Gastrocnemius medialis (tissue), 4 donors: ENCODE results near the gene TSHZ1. TPM values are rescaled to one million over a fixed set of nuclear protein-coding genes. Genes with fewer than 3 reads are reported as not detected.

Source experiments
- ATAC-seq, 2 donors: fragments of 150-250 bp; one replicate each; pipeline ENCODE4 v1.9.1; 2016
- DNase-seq, 2 donors: peaks; one replicate each; pipeline ENCODE4 v3.0.0-alpha.2; 2019
- H3K27ac ChIP-seq, 4 donors: fragments of 200-600 bp; sonication (generic); 1 replicate in 1 of 4; 2 replicates in 3 of 4; pipeline ENCODE4 v1.5.1; 2016 to 2018; ENCODE audit warnings: mild to moderate bottlenecking in 2 of 4, moderate library complexity in 1 of 4
- H3K27me3 ChIP-seq, 3 donors: fragments of 200-600 bp; sonication (generic) in 2 of 3; 1 replicate in 1 of 3; 2 replicates in 2 of 3; pipeline versions ENCODE4 v1.5.1 to v1.6.0; 2016 to 2019; ENCODE audit warnings: mild to moderate bottlenecking in 1 of 3, moderate library complexity in 1 of 3
- H3K36me3 ChIP-seq, 2 donors: fragments of 200-600 bp; sonication (generic) in 1 of 2; one replicate each; pipeline ENCODE4 v1.5.1; 2017 to 2018
- H3K4me1 ChIP-seq, 2 donors: fragments of 200-600 bp; sonication (generic) in 1 of 2; one replicate each; pipeline ENCODE4 v1.5.1; 2016 to 2017; ENCODE audit warnings: mild to moderate bottlenecking in 2 of 2
- H3K4me3 ChIP-seq, 4 donors: fragments of 200-600 bp; sonication (generic) in 3 of 4; 1 replicate in 1 of 4; 2 replicates in 3 of 4; pipeline ENCODE4 v1.5.1; 2016 to 2019; ENCODE audit warnings: mild to moderate bottlenecking in 2 of 4
- H3K9me3 ChIP-seq, 3 donors: fragments of 200-600 bp; sonication (generic) in 2 of 3; 1 replicate in 1 of 3; 2 replicates in 2 of 3; pipeline ENCODE4 v1.5.1; 2016 to 2019
- CTCF ChIP-seq, 5 experiments: fragments of 450-650 bp in 3 of 5; fragments of 200-600 bp in 2 of 5; sonication (generic) in 2 of 5; IDR thresholded peaks in 4 of 5; conservative IDR thresholded peaks in 1 of 5; 1 replicate in 4 of 5; 2 replicates in 1 of 5; pipeline ENCODE4 v1.5.1; 2016 to 2019; ENCODE audit warnings: antibody characterized with exemption in 5 of 5, mild to moderate bottlenecking in 3 of 5, moderate library complexity in 3 of 5
- POLR2A ChIP-seq, 2 donors: fragments of 450-650 bp; IDR thresholded peaks; one replicate each; pipeline ENCODE4 v1.6.1; 2017; ENCODE audit warnings: antibody characterized with exemption in 2 of 2, mild to moderate bottlenecking in 2 of 2, moderate library complexity in 2 of 2
- in situ Hi-C, 4 donors: fragments of 200-750 bp; cut with MboI; loops; one replicate each; pipeline versions ENCODE4 v1.15.0 to v1.8.0; 2017; ENCODE audit warnings: low sequenced_read_pairs in 4 of 4
- intact Hi-C: fragments of 100-400 bp; cut with DNase I; formaldehyde crosslinking; loops from one replicate; pipeline ENCODE4 v1.15.1; 2023; ENCODE audit warnings: low total_unique reads
- total RNA-seq, 4 donors: library from RNA; depleted of rRNA; stranded (reverse); fragments of >200 nt; gene quantifications; one replicate each; pipeline versions ENCODE4 v1.1.0 to v1.2.3, GENCODE V29; 2016

TSHZ1 gene
- total RNA-seq, 4 donors from 2014 or later = 5.9 to 7.9 (median 7.6) TPM

DNA sequence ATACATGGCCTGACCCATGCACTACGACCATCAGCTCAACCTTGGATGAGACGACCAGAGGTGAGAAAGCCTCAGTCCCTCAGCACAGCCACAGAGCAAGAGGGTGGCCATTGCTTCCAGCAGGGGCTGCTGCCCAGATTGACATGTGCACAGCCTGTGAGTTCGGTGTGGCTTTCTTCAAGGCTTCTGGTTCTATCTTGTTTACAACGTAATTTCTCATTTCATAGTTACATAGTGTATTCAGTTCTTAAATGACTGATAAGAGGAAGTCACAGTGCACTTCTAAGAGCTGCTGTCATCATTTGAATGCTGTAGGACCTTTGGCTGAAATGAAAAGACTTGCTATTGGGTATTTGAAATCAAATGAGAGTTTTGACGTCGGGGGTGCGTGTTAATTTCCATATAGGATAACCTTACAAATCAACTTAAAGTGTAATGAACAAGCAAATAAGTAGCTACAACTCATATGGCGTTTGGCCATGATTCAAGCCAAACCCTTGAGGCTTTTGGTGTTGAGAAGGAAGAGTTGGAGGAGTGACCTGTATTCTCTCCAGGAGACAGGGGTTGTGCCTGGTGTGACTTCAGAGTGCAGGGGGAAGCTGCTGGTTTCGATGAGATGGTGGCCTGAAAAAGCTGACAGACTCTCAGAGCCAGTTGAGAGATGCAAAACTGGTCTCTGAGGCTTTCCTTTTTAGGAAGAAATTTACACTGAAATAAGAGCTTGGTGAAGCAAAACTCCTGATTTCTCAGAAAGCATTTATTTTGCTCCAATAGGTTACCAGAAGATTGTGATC lies 51.0 kb downstream of the TSHZ1 start:
- Histone ChIP-seq H3K36me3 (no peaks in the 10 kb centered on the region), H3K9me3 (no peaks in the 10 kb centered on the region), H3K4me1 (peaks cover 13 to 15% of the 10 kb centered on the region in 2 donors), H3K4me3 (no peak overlapping the region), H3K27me3 (no peaks in the 10 kb centered on the region), H3K27ac (no peak overlapping the region)
- intact Hi-C loops (no loop called here), in situ Hi-C loops (no loop called here)
- no peak for DNase-seq
- no peak for TF ChIP-seq POLR2A (IDR thresholded peaks at IDR 0.05)
- no peak for TF ChIP-seq CTCF (IDR thresholded peaks at IDR 0.05 in 4 of 5, conservative IDR thresholded peaks at IDR 0.05 in 1 of 5)
- no peak for ATAC-seq

- Histone ChIP-seq H3K9me3 (no peaks in the 10 kb centered on the region), H3K4me1 (peaks cover 16 to 18% of the 10 kb centered on the region in 2 donors), H3K4me3 (no peak overlapping the region), H3K27me3 (no peaks in the 10 kb centered on the region), H3K36me3 (no peaks in the 10 kb centered on the region), H3K27ac (no peak overlapping the region)
- ATAC-seq (no peak), DNase-seq (no peak)
- intact Hi-C loops (no loop called here), in situ Hi-C loops (no loop called here)
- no peak for TF ChIP-seq CTCF (IDR thresholded peaks at IDR 0.05 in 4 of 5, conservative IDR thresholded peaks at IDR 0.05 in 1 of 5)
- no peak for TF ChIP-seq POLR2A (IDR thresholded peaks at IDR 0.05)
These were observed 51.9 kb downstream of the TSHZ1 start for GRCh38 chr18:75262511-75262910.

DNA sequence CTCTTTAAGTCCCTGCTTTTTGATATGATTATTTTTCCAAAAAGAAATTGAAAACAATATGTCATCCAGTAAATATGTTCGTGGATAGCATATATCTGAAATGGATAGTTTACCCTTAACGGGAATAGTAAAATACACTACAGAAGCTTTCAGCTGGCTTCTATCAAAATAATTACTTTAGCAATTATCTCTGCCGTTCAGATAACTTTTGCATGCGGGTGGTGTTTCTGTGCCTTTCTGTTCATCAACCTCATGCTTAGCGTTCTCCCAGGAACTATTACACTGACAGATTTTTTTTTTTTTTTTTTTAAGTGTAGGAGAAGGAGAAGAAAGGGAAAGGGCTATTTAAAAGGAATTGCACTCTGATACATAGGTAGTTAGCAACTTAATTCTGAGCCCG lies 53.6 kb downstream of the TSHZ1 start:
- in situ Hi-C loops = no loop called here
- intact Hi-C loops = no loop called here
- H3K4me1 ChIP-seq = peaks cover 16 to 27% of the 10 kb centered on the region in 2 donors
- DNase-seq (no peak), ATAC-seq (no peak)
- H3K27ac ChIP-seq = no peak overlapping the region
- no peaks in the 10 kb centered on the region for H3K9me3 ChIP-seq
- no peak for TF ChIP-seq POLR2A (IDR thresholded peaks at IDR 0.05)
- no peak for TF ChIP-seq CTCF (IDR thresholded peaks at IDR 0.05 in 4 of 5, conservative IDR thresholded peaks at IDR 0.05 in 1 of 5)
- H3K36me3 ChIP-seq = no peaks in the 10 kb centered on the region
- H3K27me3 ChIP-seq = no peaks in the 10 kb centered on the region
- H3K4me3 ChIP-seq = no peak overlapping the region

DNA sequence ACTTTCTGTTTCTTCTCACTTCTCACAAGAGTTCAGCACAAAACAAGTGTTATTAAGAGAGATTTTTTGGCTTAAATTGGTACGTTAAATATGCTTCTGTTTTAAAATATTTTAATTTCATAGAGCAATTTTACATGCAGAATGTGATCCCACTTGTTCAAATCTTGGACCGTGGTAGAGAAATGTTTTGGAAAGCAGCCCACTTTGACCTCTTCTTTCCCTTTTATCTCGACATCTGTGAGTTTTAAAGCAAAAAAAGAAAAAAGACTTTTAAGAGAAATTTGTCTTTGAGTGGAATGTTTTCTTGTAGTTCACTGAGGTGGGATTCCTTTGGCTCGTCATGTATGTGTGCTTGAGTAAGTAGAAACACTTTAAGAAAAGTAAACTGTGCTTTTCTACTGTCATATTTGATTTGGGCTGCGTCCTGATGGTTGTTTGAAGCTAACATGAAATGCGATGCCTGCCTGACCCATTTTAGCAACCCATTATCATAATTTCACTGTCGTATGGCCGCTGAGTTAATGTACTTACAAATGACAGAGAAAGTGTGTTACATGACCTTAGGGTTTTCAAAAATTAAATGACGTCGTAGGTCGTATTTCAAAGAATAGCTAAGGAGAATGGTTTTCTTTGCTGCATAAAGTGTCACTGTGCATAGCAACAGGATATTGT lies 54.5 kb downstream of the TSHZ1 start:
- no peaks in the 10 kb centered on the region for H3K36me3 ChIP-seq
- in situ Hi-C loops (no loop called here), intact Hi-C loops (no loop called here)
- H3K4me1 ChIP-seq = peaks cover 23 to 29% of the 10 kb centered on the region in 2 donors
- no peak overlapping the region for H3K4me3 ChIP-seq
- TF ChIP-seq CTCF (IDR thresholded peaks at IDR 0.05 in 4 of 5, conservative IDR thresholded peaks at IDR 0.05 in 1 of 5) (no peak), POLR2A (IDR thresholded peaks at IDR 0.05) (no peak)
- H3K27ac ChIP-seq = no peak overlapping the region
- ATAC-seq (no peak), DNase-seq (no peak)
- no peaks in the 10 kb centered on the region for H3K9me3 ChIP-seq
- no peaks in the 10 kb centered on the region for H3K27me3 ChIP-seq
